HEK293T (cell line): ENCODE measurements around the gene FAM222A.

ENCODE experiments used
- CTCF ChIA-PET: fragments of 350-600 bp; formaldehyde crosslinking; extraction: SDS; loops from one replicate; lab custom pipeline; 2021; ENCODE audit warnings: antibody characterized with exemption, inconsistent platforms; lab: Yijun Ruan, JAX
- POLR2A ChIA-PET: fragments of 350-600 bp; formaldehyde crosslinking; extraction: SDS; loops from one replicate; lab custom pipeline; 2020; ENCODE audit warnings: antibody characterized with exemption, inconsistent platforms; lab: Yijun Ruan, JAX
- DNase-seq: peaks from one replicate; pipeline ENCODE4 v3.0.0; 2012; ENCODE audit warnings: mixed read lengths; ENCODE audit errors: extremely low spot score
- ARNT ChIP-seq: fragments of 450-650 bp; IDR thresholded peaks from 2 replicates; pipeline ENCODE4 v1.6.1; 2017; ENCODE audit warnings: mild to moderate bottlenecking
- BHLHE40 ChIP-seq: fragments of 450-650 bp; IDR thresholded peaks from 2 replicates; pipeline ENCODE4 v1.6.1; 2016; ENCODE audit warnings: mild to moderate bottlenecking, moderate library complexity, borderline replicate concordance
- CTBP1 ChIP-seq: fragments of 450-650 bp; IDR thresholded peaks from 2 replicates; pipeline ENCODE4 v1.6.1; 2016; ENCODE audit warnings: borderline replicate concordance
- ELF4 ChIP-seq: fragments of 450-650 bp; IDR thresholded peaks from 2 replicates; pipeline ENCODE4 v1.6.1; 2017; ENCODE audit warnings: antibody characterized with exemption
- FOXA1 ChIP-seq: fragments of 450-650 bp; IDR thresholded peaks from 2 replicates; pipeline ENCODE4 v1.6.1; 2016; ENCODE audit warnings: mild to moderate bottlenecking
- FOXK2 ChIP-seq: fragments of 450-650 bp; IDR thresholded peaks from 2 replicates; pipeline ENCODE4 v1.6.1; 2016; ENCODE audit warnings: mild to moderate bottlenecking
- FOXM1 ChIP-seq: fragments of 450-650 bp; IDR thresholded peaks from 2 replicates; pipeline ENCODE4 v1.6.1; 2017; ENCODE audit warnings: mild to moderate bottlenecking, borderline replicate concordance
- HDGF ChIP-seq: fragments of 450-650 bp; IDR thresholded peaks from 2 replicates; pipeline ENCODE4 v1.6.1; 2017; ENCODE audit warnings: antibody characterized with exemption, borderline replicate concordance
- L3MBTL2 ChIP-seq: fragments of 450-650 bp; conservative IDR thresholded peaks from 2 replicates; pipeline ENCODE4 v1.6.1; 2016; ENCODE audit warnings: mild to moderate bottlenecking
- LEF1 ChIP-seq: fragments of 450-650 bp; IDR thresholded peaks from 2 replicates; pipeline ENCODE4 v1.6.1; 2017; ENCODE audit warnings: mild to moderate bottlenecking, borderline replicate concordance
- NFRKB ChIP-seq: fragments of 450-650 bp; IDR thresholded peaks from 2 replicates; pipeline ENCODE4 v1.6.1; 2016; ENCODE audit warnings: mild to moderate bottlenecking, moderate library complexity
- SP1 ChIP-seq: fragments of 450-650 bp; IDR thresholded peaks from 2 replicates; pipeline ENCODE4 v1.6.1; 2017
- SUZ12 ChIP-seq: fragments of 450-650 bp; IDR thresholded peaks from 2 replicates; pipeline ENCODE4 v1.6.1; 2016; ENCODE audit warnings: mild to moderate bottlenecking
- TARDBP ChIP-seq: fragments of 450-650 bp; IDR thresholded peaks from 2 replicates; pipeline ENCODE4 v1.6.1; 2016
- ZNF384 ChIP-seq: fragments of 450-650 bp; IDR thresholded peaks from 2 replicates; pipeline ENCODE4 v1.6.1; 2016
- TF ChIP-seq, protein P1 (sequence below): fragments of 450-650 bp; IDR thresholded peaks from 2 replicates; pipeline ENCODE4 v1.6.1; 2016

The FAM222A gene

DNA sequence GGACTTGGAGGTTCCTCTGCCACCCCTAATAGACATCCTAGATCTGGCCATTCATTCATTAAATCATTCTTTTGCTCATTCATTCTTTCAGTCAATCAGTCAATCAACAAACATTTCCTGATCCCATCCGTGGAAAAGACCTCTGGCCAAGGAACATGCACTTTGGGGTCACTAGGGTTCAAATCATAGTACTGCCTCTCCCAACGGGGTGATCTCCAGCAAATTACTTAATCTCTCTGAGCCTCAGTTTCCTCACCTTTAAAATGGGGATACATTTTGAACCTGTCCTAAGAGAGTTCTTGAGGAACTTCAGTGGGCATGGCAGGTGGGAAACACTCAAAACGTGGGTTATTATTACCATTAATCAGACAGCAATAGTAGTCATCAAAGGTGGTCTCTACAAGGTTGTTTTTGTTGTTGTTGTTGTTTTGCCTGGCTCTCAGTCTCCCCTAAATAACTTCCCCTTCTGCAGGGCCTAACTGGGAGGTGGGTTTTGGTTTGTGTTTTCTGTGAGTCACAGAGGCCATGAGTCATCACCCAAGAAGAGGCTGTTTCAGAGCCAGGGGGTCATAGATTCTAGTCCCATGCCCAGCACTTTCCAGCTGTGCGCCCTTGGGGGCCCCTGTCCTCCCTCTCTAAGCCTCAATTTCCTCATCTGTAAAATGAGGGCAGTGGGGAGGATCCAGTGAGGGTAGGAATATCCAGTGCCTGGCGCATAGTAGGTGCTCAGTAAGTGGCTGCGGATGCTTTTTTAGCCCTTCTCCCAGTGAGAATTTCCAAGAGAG is 16.9 kb upstream of the FAM222A start:
- ChIA-PET CTCF (interaction anchor here (0.7 kb wide), 1 partner anchor 1131 kb away, joined by 3 read pairs; no protein-coding TSS in a partner anchor), POLR2A (no interaction called here)
- TF ChIP-seq ELF4 = no peak
- TF ChIP-seq, protein P1, sequence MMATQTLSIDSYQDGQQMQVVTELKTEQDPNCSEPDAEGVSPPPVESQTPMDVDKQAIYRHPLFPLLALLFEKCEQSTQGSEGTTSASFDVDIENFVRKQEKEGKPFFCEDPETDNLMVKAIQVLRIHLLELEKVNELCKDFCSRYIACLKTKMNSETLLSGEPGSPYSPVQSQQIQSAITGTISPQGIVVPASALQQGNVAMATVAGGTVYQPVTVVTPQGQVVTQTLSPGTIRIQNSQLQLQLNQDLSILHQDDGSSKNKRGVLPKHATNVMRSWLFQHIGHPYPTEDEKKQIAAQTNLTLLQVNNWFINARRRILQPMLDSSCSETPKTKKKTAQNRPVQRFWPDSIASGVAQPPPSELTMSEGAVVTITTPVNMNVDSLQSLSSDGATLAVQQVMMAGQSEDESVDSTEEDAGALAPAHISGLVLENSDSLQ = no peak
- no peak for TF ChIP-seq LEF1
- TF ChIP-seq FOXM1 = no peak
- TF ChIP-seq FOXA1 = no peak
- no peak for TF ChIP-seq BHLHE40
- no peak for TF ChIP-seq FOXK2
- no peak for TF ChIP-seq CTBP1
- TF ChIP-seq ARNT = no peak
- no peak for TF ChIP-seq L3MBTL2
- TF ChIP-seq NFRKB = no peak
- TF ChIP-seq SUZ12 = no peak
- no peak for TF ChIP-seq ZNF384
- no peak for TF ChIP-seq HDGF
- DNase-seq = no peak

DNA sequence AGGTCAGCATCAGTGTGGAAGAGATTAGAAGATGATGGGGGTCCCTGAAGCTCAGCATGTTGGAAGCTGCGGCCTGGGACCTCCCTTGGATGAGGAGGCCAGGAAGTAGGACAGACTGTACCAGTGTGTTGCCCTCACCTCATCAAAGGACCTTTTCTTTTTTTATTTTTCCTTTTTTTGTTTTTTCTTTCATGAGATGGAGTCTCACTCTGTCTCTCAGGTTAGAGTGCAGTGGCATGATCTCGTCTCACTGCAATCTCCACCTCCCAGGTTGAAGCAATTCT is 16.4 kb upstream of the FAM222A start:
- CTCF ChIA-PET = interaction anchor here (0.7 kb wide), 1 partner anchor 1130 kb away, joined by 3 read pairs; no protein-coding TSS in a partner anchor
- no peak for DNase-seq
- POLR2A ChIA-PET = no interaction called here
- TF ChIP-seq SUZ12 (no peak), ELF4 (no peak), LEF1 (no peak), L3MBTL2 (no peak), FOXM1 (no peak), HDGF (no peak)

DNA sequence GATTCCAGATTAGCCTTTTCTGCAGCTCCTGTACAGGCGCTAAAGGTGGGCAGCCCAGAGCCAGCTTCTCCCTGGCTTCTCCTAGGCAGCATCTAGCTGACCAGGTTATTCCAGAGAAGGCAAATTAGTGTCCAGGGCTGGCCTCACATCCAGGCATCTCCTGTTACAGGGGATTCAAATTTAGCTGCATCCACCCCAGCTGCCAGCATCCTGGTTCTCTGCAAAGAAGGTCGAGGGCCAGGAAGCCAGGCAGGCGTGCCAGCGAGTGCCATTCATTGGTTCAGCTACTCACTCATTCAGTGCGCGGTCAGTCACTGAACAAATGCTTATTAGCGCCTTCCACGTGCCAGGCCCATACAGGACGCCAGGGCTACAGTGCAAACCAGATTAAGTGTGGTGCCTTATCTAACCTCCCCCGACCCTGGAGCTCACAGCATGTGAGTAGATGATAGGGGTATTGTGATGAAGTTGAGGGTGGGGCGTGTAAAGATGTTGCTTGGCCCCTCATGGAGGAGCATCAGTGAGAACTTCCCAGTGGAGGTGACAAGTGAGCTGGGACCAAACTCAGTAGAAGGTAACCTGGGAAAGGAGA is 15.7 kb upstream of the FAM222A start:
- CTCF ChIA-PET = no interaction called here
- TF ChIP-seq NFRKB (no peak), BHLHE40 (no peak)
- POLR2A ChIA-PET = no interaction called here
- DNase-seq = no peak

DNA sequence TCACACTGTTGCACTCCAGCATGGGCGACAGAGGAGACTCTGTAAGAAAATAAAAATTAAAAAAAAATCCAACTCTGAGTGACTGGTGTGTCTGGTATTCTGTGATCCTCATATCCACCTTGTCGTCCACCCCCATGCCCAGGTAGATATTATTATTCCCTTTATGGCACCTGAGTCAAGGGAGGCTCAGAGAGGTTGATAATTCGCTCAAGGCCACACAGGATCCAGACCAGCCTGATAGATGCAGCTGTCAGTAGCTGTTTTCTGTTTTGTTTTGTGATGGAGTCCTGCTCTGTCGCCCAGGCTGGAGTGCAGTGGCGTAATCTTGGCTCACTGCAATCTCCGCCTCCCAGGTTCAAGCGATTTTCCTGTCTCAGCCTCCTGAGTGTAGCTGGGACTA is 14.8 kb upstream of the FAM222A start:
- no peak for DNase-seq
- CTCF ChIA-PET = interaction anchor here (1.0 kb wide), 1 partner anchor 131 kb away, joined by 3 read pairs; no protein-coding TSS in a partner anchor
- TF ChIP-seq ELF4 (no peak), ZNF384 (no peak), LEF1 (no peak), SP1 (no peak), HDGF (no peak), SUZ12 (no peak), FOXM1 (no peak), FOXK2 (no peak), CTBP1 (no peak), BHLHE40 (no peak), FOXA1 (no peak), L3MBTL2 (no peak), TARDBP (no peak), ARNT (no peak), NFRKB (no peak)
- TF ChIP-seq, protein P1 = no peak
- POLR2A ChIA-PET = no interaction called here

DNA sequence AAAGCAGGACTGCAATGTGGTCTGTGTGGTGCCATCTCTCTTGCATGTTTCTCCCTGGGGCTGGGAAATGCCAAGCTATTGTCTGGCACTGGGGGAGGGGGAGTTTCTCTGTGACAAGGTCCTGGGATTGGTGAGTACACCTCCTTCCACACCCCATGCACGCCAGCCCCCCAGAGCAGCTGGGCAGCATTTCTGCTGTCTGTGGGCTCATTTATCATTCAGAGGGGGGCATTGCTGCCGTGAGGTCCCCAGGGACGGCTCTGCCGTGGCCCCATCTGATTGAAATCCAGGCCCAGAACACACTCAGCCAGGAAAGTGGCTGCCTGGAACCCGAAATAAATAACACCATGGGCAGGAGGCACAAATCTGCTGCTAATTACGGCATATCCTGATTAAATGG is 12.6 kb upstream of the FAM222A start:
- POLR2A ChIA-PET = no interaction called here
- DNase-seq = no peak
- CTCF ChIA-PET = no interaction called here
- TF ChIP-seq HDGF (no peak), BHLHE40 (no peak), ELF4 (no peak), L3MBTL2 (no peak), FOXA1 (no peak), FOXM1 (no peak), SP1 (no peak), TARDBP (no peak), ARNT (no peak), FOXK2 (no peak), SUZ12 (no peak), ZNF384 (no peak), LEF1 (no peak), NFRKB (no peak), CTBP1 (no peak)
- TF ChIP-seq, protein P1 = no peak

DNA sequence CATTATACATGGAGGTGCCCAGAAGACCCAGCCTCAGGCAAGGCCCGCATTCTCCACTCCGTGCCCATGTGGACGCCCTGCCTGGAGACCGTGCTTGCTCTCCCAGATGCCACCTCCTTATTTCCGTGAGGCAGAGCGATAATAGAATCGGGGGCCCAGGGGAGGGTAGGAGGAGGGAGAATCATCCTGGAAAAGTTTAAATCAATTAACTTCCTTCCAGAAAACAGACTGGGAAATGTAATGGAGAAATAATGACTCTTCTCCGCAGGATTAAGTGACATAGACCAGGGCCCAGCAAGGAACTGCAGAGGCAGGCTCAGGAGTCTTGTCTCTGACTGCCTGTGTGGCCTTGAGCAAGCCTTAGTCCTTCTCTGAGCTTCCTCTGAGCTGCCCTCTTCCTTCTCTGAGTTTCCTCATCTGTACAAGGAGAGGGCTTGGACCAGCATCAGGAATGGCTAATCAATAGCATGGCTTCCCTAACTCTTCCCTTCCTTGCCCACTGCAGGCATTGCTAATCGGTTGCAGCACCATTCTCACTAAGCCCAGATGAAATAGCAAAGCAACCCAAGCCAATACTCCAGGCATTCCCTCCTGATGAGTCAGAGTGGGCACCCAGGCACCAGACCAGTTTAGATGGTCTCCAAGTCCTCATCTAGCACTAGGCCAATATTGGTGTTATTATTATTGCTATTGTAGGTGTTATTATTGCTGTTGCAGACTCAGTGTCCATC is 11.3 kb upstream of the FAM222A start:
- CTCF ChIA-PET = no interaction called here
- POLR2A ChIA-PET = no interaction called here
- TF ChIP-seq ZNF384 (no peak), L3MBTL2 (no peak), ARNT (no peak), SP1 (no peak), NFRKB (no peak), HDGF (no peak), FOXM1 (no peak)
- TF ChIP-seq, protein P1 = no peak
- DNase-seq = no peak
